Ectodermal cell (in vitro differentiated cells): ENCODE results near the gene ABHD16A. TPM values are rescaled to one million over a fixed set of nuclear protein-coding genes. Genes with fewer than 3 reads are reported as not detected.

Source experiments
- H3K27ac ChIP-seq: 2 replicates; pipeline ENCODE4 v1.7.0; 2013; ENCODE audit warnings: mild to moderate bottlenecking, low read depth, low read length; ENCODE audit not compliant: insufficient read depth, poor library complexity, severe bottlenecking
- H3K27me3 ChIP-seq: 2 replicates; pipeline ENCODE4 v1.7.0; 2013; ENCODE audit warnings: mild to moderate bottlenecking, low read length; ENCODE audit not compliant: insufficient read depth, control insufficient read depth, poor library complexity, severe bottlenecking
- H3K36me3 ChIP-seq: one replicate; pipeline ENCODE4 v1.7.0; 2013; ENCODE audit warnings: low read length; ENCODE audit not compliant: control insufficient read depth, insufficient read depth
- H3K4me1 ChIP-seq: one replicate; pipeline ENCODE4 v1.7.0; 2013; ENCODE audit warnings: low read length; ENCODE audit not compliant: control insufficient read depth, insufficient read depth
- H3K4me3 ChIP-seq: 2 replicates; pipeline ENCODE4 v1.7.0; 2013; ENCODE audit warnings: low read depth, low read length, control low read depth; ENCODE audit not compliant: insufficient read depth
- H3K9me3 ChIP-seq: 2 replicates; pipeline ENCODE4 v1.7.0; 2013; ENCODE audit warnings: mild to moderate bottlenecking, low read length, moderate library complexity; ENCODE audit not compliant: control insufficient read depth
- WGBS, 2 experiments: methylation state at CpG; one replicate each; pipeline ENCODE4 v1.1.7; 2013; ENCODE audit warnings: missing lambda C conversion rate in 2 of 2; 5-methylcytosine and 5-hydroxymethylcytosine counted together
- polyA plus RNA-seq, 4 experiments: library from polyadenylated mRNA; stranded (reverse); fragments of 50-300 nt; gene quantifications; one replicate each; pipeline ENCODE4 v1.2.3, GENCODE V29; 2013

ABHD16A gene
- 45.6 TPM for polyA plus RNA-seq (2013, experiment 1 of 4)
- 52.6 TPM for polyA plus RNA-seq (2013, experiment 2 of 4)
- 41.7 TPM for polyA plus RNA-seq (2013, experiment 3 of 4)
- 47.9 TPM for polyA plus RNA-seq (2013, experiment 4 of 4)

GRCh38 chr6:31702819-31703716 is at the start of gene ABHD16A:
ABHD16A (minus strand) TSS chr6:31703324; CDS start chr6:31703281, 43 bp downstream.
- peak within 1 kb of the TSS; percentile 88 for H3K4me3 ChIP-seq
- no peaks in the 10 kb centered on the region for H3K9me3 ChIP-seq
- H3K27ac ChIP-seq: peak within 1 kb of the TSS; percentile 89
- no peaks in the 10 kb centered on the region for H3K36me3 ChIP-seq
- 4% methylated on average over 54 of the region's 54 CpGs for WGBS, 2 experiments
- H3K4me1 ChIP-seq: peaks cover 9% of the 10 kb centered on the region
- peaks cover 18% of the 10 kb centered on the region for H3K27me3 ChIP-seq

DNA sequence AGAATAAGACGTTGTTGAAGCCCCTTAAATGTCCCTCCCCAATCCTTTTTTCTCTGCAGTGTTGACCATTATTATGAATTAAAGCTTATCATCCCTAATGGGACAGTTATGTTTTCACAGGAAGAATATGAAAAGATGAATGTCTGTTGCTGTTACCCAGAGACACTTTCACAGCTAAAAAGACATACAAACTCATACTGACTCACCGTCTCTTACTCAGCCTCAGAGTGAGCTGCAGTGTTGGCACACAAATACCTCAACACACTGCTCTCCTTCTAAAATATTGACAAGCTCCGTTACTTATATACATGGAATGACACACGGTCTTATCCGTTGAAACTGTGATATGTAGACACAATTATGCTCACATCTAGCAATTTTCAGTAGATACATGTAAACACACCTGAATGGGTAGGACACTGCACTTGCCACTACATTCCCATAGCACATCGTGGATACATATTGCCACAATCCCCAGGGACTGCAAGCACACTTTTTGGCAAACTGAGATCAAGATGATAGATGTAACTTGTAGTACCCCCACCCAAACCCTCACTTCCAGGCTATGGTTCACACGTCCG is 49.7 kb upstream of the ABHD16A start:
- H3K27ac ChIP-seq: no peak overlapping the region
- WGBS, 2 experiments: 85 to 98% methylated on average over 7 to 8 of the region's 8 CpGs
- H3K4me3 ChIP-seq: no peak overlapping the region
- no peaks in the 10 kb centered on the region for H3K27me3 ChIP-seq
- H3K4me1 ChIP-seq: no peaks in the 10 kb centered on the region
- H3K9me3 ChIP-seq: no peaks in the 10 kb centered on the region
- H3K36me3 ChIP-seq: no peaks in the 10 kb centered on the region

- WGBS, 2 experiments: 96 to 98% methylated on average over 6 of the region's 7 CpGs
- Histone ChIP-seq H3K4me1 (no peaks in the 10 kb centered on the region), H3K36me3 (no peaks in the 10 kb centered on the region), H3K27ac (no peak overlapping the region), H3K9me3 (no peaks in the 10 kb centered on the region), H3K4me3 (no peak overlapping the region), H3K27me3 (no peaks in the 10 kb centered on the region)
These were observed 47.4 kb upstream of the ABHD16A start for GRCh38 chr6:31750411-31751022.

DNA sequence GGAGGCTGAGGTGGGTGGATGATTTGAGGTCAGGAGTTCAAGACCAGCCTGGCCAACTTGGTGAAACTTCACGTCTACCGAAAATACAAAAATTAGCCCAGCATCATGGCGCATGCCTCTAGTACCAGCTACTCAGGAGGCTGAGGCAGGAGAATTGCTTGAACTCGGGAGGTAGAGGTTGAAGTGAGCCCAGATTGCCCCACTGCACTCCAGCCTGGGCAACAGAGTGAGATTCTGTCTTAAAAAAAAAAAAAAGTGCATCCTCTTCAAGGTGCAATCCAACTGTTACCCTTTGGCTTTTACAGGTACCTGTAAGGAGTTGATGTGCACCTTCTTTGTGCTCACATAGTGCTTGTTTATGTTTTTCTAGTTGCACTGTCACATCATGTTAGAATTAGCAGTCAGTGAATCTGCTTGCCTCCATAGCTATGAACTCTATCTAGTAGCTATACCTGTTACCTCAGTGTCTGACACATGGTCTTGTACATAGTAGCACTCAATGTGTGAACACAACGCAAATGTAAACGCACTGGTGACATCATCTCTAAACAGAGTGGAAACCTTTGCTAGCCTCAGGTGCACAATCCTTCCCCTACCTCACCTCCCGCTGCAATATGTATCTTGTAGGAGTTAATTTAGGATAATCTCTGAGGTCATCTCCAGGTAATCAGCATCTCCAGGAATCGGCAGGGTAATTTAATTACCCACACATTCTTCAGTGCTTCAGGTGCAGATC is 46.3 kb upstream of the ABHD16A start:
- H3K27ac ChIP-seq: no peak overlapping the region
- no peaks in the 10 kb centered on the region for H3K9me3 ChIP-seq
- no peaks in the 10 kb centered on the region for H3K36me3 ChIP-seq
- no peaks in the 10 kb centered on the region for H3K27me3 ChIP-seq
- H3K4me1 ChIP-seq: peaks cover 4% of the 10 kb centered on the region
- H3K4me3 ChIP-seq: no peak overlapping the region
- 96% methylated on average over 8 of the region's 8 CpGs for WGBS, 2 experiments

GRCh38 chr6:31744422-31744821 is 41.3 kb upstream of the ABHD16A start:
- Histone ChIP-seq H3K4me1 (peaks cover 12% of the 10 kb centered on the region), H3K9me3 (no peaks in the 10 kb centered on the region), H3K27me3 (no peaks in the 10 kb centered on the region), H3K36me3 (peaks cover 4% of the 10 kb centered on the region), H3K4me3 (no peak overlapping the region), H3K27ac (no peak overlapping the region)
- WGBS, 2 experiments: 80 to 94% methylated on average over 1 of the region's 1 CpG

GRCh38 chr6:31742894-31743293 is 39.8 kb upstream of the ABHD16A start:
- H3K27me3 ChIP-seq: no peaks in the 10 kb centered on the region
- H3K4me1 ChIP-seq: peaks cover 26% of the 10 kb centered on the region
- no peak overlapping the region for H3K4me3 ChIP-seq
- 93 to 94% methylated on average over 3 of the region's 3 CpGs for WGBS, 2 experiments
- no peak overlapping the region for H3K27ac ChIP-seq
- H3K9me3 ChIP-seq: no peaks in the 10 kb centered on the region
- H3K36me3 ChIP-seq: peaks cover 4% of the 10 kb centered on the region

GRCh38 chr6:31741815-31742214 is 38.7 kb upstream of the ABHD16A start:
- H3K4me3 ChIP-seq: no peak overlapping the region
- no peaks in the 10 kb centered on the region for H3K27me3 ChIP-seq
- H3K9me3 ChIP-seq: no peaks in the 10 kb centered on the region
- H3K36me3 ChIP-seq: peaks cover 4% of the 10 kb centered on the region
- 95 to 96% methylated on average over 2 of the region's 2 CpGs for WGBS, 2 experiments
- H3K27ac ChIP-seq: no peak overlapping the region
- peaks cover 35% of the 10 kb centered on the region for H3K4me1 ChIP-seq

- Histone ChIP-seq H3K27me3 (no peaks in the 10 kb centered on the region), H3K36me3 (peaks cover 4% of the 10 kb centered on the region), H3K9me3 (no peaks in the 10 kb centered on the region), H3K4me1 (peaks cover 39% of the 10 kb centered on the region), H3K4me3 (peak overlapping the region; percentile 52), H3K27ac (peak overlapping the region; percentile 51)
- 40 to 43% methylated on average over 29 of the region's 29 CpGs for WGBS, 2 experiments
These were observed 37.5 kb upstream of the ABHD16A start for GRCh38 chr6:31740397-31741223.

DNA sequence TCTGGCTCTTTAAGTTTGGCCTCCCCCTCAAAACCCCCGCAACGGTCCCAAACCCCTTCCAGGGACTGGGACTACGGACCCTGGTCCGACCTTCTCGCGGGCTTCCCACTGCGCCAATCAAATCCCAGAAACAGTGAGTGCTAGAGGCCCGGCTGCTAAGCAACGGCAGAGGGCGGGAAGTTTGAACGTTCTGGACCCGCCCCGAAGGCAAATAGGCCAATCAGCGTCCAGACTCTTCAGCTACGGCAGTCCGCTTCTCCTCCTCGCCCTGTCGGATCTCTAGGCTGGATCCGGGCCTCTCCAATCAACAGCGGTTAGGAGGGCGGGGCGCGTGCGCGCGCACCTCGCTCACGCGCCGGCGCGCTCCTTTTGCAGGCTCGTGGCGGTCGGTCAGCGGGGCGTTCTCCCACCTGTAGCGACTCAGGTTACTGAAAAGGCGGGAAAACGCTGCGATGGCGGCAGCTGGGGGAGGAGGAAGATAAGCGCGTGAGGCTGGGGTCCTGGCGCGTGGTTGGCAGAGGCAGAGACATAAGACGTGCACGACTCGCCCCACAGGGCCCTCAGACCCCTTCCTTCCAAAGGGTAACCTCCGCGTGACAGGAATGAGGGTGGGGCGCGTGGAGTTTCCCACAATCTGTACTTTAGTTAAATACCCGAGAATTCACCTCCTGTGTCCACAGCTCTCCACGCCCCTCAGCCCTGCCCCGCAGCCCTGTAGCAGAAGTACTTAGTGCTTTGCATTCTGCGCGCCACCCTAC is 36.7 kb upstream of the ABHD16A start, which contains the start of gene MSH5:
TSS of gene MSH5 (plus strand) at position 367 of the 758 bp plus-strand sequence. CDS start 462 bp downstream, outside the sequence.
- Histone ChIP-seq H3K27me3 (no peaks in the 10 kb centered on the region), H3K9me3 (no peaks in the 10 kb centered on the region), H3K4me1 (peaks cover 39% of the 10 kb centered on the region), H3K36me3 (peaks cover 4% of the 10 kb centered on the region), H3K27ac (peak within 1 kb of the TSS; percentile 67), H3K4me3 (peak within 1 kb of the TSS; percentile 52)
- WGBS, 2 experiments: 2% methylated on average over 58 of the region's 58 CpGs
